Right kidney (tissue), 9 donors: ENCODE results near the gene PHETA1.

Experiments
- DNase-seq: peaks from one replicate; pipeline ENCODE4 v3.0.0-alpha.2; 2016
- long read RNA-seq, 8 donors: transcript quantifications; one replicate each; lab custom pipeline, GENCODE V29; 2026

The PHETA1 gene, protein sequence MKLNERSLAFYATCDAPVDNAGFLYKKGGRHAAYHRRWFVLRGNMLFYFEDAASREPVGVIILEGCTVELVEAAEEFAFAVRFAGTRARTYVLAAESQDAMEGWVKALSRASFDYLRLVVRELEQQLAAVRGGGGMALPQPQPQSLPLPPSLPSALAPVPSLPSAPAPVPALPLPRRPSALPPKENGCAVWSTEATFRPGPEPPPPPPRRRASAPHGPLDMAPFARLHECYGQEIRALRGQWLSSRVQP
- long read RNA-seq, donor 1 = 0 reads
- long read RNA-seq, donor 2 = 0 reads
- long read RNA-seq, donor 3 = 0 reads
- long read RNA-seq, donor 4 = 0 reads
- long read RNA-seq, donor 5 = 0 reads
- long read RNA-seq, donor 6, partial matches to known transcripts = 0 of 5 reads
- long read RNA-seq, donor 6, other reads (novel, unspliced or antisense) = 5 of 5 reads
- long read RNA-seq, donor 7 = 0 reads
- long read RNA-seq, donor 8 = 0 reads

DNA sequence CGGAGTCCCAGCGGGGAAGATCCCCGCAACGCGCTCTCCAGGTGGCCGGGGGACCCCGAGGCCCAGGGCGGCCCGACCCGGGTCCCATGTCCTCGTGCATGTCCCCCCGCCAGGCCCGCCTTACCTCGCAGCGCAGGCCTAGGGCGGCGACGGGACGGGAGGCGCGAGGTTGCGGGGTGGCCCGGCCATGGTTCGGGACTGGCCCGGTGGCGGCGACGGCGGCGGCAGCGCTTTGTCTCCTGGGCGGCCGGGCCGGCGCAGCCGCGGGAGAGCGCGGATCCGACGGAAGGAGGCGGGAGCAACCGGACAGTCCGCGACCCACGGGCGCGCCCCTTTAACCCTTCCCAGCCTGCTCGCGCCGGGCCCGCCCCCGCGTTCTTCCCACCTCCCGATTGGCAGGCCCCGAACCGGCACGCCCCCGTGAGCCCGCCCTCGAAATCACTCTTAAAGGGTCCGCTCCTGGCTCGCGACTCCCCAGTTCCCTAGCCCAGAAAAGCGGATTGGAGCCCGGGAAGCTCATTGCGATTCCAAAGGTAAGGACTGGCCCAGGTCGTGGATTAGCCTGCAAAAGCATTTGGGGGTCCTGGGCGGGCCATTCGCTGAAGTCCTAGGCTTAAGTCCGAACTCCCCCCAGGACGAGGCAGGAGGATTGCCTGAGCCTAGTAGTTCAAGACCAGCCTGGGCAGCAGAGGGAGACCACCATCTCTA, at the start of gene PHETA1:
Gene PHETA1, minus strand, starts transcription at position 308 of the 708 bp plus-strand sequence. CDS start 5,668 bp downstream, outside the sequence.
- peak; percentile 89 for DNase-seq

DNA sequence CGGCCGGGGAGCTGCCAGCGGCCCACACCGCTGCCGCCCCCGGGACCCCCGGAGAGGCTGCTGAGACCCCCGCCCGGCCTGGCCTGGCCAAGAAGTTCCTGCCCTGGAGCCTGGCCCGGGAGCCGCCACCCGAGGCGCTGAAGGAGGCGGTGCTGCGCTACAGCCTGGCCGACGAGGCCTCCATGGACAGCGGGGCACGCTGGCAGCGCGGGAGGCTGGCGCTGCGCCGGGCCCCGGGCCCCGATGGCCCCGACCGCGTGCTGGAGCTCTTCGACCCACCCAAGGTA, 49.6 kb upstream of the PHETA1 start:
- DNase-seq = no peak

DNA sequence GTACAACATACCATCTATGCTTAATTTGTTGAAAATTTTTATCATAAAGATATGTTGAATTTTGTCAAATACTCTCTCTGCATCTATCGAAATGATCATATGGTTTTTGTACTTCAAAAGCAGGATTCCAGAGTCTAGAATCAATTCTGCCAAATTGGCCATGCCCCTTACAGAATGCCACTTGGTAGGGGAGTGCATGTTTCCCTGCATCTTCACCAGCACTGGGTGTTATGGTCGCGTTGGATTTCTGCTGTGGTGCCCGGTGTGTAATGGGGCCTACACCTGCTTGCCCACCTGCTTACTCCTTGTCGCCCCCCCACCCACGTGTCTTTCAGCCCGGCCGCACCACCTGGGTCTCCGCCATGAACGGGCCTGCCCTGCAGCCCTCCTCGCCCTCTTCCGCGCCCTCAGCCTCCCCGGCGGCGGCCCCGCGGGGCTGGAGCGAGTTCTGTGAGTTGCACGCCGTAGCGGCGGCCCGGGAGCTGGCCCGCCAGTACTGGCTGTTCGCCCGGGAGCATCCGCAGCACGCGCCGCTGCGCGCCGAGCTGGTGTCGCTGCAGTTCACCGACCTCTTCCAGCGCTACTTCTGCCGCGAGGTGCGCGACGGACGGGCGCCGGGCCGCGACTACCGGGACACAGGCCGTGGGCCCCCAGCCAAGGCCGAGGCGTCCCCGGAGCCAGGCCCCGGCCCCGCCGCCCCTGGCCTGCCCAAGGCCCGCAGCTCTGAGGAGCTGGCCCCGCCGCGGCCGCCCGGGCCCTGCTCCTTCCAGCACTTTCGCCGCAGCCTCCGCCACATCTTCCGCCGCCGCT, 49.1 kb upstream of the PHETA1 start:
- no peak for DNase-seq

DNA sequence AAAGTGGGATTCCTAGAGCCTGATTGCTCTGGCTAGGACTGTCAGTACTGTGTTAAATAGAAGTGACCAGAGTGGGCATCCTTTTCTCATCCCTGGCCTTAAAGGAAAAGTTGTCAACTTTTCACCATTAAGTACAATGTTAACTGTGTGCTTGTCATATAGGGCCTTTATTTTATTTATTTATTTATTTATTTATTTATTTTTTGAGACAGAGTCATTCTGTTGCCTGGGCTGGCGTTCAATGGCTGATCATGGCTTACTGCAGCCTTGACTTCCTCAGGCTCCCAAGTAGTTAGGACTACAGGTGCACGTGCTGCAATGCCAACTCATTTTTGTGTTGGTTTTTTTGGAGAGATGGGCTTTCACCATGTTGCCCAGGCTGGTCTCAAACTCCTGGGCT, 48.4 kb upstream of the PHETA1 start:
- DNase-seq = no peak

DNA sequence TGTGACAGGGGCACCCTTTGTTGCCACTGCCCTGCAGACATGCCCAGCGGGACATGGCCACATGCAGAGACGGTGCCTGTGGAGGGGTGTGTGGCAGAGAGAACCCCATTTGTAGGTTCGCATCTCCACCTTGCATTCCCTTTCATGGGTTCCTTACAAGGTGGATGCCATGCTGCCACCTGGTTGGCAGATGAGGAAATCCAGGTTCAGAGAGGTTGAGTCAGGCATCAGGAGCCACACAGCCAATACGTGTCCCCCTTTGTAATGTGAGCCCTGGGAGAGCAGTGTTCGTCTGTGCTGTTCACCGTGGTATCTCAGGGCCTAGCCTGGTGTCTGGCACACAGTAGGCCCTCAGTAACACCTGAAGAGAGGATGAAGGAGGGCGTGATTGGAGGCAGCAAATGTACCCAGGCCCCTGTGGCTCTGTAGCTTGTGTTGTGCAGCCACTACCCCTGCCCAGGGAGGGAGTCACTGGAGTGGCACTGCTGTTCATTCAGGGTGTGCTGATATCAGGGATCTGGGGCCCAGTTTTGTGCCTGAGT, 45.9 kb upstream of the PHETA1 start:
- DNase-seq = no peak

DNA sequence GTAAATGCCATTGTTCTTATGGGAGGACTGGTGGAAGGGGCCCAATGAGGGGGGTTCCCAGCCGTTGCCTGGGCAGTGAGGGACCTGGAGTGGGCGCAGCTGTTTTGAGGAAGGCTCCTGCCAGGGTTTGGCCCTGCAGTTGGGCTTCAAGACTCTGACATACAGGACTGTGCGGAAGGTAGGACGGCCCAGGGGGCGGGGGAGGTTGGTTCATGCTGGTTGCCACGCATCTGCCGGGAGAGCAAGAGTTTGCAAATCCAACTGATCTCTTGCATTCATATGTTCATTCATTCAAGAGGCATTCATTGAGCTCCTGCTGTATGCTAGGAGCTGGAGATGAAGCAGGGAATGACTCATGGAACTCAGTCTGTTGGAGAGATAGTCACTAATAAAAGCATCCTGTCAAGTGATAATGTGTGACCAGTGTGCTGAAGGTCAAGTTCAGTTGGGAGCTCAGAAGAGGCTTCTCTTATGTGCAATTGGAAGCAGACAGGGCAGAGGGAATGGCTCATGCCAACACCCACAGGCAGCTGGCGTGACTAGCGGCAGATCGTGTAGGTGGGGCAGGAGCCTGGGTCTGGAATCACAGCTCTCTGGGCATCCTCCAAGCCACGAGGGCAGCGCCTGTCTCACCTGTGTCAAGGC, 44.7 kb upstream of the PHETA1 start:
- no peak for DNase-seq

DNA sequence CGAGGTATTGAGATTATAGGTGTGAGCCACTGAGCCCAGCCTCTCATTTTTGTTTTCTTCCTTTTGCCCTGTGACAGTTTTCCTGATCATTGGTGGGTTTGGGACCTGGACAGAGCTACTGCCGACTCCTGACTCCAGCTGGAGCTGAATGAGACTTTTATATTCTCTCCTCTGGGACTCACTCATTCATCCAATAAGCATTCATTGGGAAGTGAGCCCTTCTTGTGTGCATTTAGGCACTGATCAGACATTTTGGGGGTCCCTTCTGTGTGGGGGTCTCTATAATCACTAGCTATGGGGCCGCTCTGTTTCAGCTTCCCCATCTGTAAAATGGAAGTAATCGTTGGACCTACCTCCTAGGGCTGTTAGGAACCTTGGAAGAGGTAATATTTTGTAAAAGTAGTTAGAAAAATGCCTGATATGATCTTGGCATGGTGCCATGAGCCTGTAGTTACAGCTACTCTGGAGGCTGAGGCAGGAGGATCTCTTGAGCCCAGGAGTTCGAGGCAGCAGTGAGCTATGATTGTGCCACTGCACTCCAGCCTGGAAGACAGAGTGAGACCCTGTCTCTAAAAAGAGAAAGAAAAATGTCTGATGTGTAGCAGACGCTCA, 44.0 kb upstream of the PHETA1 start:
- DNase-seq = no peak

DNA sequence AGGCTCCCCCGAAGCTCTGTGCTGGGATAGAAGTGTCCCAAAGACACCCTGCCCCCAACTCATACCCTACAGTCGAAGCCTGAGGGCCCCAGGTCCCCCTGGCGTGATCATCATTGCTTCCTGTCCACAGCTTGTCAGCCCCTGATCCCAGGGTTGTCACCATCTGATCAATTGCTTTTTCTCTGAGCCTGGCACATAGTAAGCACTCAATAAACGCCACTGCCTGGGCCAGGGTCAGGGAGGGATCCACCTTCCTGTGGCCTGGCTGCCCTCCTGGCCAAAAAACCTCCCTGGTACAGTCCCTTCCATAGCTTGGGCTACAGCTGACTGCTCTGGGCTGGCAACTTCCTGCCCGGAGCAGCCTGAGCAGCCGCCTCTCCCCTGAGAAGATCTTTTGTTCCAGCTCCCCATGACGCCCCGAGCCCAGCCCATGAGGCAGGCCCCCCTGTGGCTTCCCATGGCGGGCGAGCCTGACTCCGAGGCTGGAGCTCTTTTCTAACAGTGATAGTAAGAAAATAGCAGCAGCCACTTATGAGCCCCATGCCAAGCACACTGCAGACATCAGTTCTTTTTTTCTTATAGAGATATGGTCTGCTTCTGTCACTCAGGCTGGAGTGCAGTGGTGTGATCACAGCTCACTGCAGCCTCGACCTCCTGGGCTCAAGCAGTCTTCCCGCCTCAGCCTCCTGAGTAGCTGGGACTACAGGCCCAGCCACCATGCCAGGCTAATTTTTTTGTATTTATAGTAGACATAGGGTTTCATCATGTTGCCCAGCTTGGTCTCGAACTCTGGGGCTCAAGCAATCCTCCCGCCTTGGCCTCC, 43.3 kb upstream of the PHETA1 start:
- DNase-seq = no peak

DNA sequence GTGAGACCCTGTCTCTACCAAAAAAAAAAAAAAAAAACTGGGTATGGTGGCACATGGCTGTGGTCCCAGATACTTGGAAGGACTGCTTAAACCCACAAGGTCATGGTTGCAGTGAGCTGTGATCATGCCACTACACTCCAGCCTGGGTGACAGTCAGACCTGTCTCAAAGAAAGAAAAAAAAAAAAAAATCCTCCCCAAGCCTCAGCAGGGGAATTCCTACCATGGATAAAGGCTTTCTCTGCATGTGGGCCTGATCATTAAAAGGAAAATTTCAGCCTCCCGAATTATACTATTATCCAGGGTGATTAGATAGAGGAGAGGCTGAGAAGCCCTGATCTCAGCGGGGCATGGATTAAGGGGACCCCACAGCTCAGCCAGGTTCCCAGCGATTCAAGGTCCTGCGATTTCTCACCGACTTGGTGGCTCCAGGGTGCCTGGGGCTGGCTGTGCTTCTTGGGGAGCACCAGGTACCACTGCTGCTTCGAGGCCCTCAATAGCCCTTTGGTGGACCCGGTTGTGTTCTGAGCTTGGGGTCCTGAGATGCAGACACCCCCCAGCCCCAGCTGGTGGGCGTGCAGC, 42.4 kb upstream of the PHETA1 start:
- no peak for DNase-seq

DNA sequence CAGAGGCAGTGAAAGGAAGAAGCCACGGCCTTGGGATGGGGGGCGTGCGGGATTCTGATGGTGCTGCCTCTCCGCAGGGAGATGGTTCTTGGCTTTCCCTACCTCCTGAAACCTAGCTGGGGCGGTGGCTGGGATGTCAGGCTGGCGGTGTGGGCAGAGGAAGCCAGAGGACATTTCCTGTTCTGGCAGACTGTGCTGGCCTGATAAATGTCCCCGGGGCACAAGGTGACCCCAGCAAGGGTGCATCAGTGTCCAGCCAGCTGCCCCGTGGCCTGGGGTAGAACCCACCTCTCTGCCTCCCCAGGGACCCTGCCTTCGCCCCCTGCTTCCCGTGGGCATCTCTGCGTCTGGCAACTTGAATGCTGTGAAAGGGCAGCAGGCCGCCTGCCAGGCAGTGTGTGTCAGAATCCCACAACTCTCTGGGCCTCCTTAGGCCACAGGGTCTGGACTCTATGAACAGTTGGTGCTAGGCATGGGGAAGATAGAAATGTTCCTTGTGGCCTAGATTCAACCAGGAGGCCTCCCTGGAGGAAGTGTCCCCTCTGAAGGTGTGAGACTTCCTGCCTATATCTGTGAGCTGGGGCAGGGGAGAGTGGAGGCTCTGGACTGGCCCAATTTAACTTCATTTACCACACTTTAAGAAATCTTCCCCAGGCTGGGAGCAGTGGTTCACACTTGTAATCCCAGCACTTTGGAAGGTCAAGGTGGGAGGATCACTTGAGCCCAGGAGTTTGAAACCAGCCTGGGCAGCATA, 41.7 kb upstream of the PHETA1 start:
- no peak for DNase-seq

DNA sequence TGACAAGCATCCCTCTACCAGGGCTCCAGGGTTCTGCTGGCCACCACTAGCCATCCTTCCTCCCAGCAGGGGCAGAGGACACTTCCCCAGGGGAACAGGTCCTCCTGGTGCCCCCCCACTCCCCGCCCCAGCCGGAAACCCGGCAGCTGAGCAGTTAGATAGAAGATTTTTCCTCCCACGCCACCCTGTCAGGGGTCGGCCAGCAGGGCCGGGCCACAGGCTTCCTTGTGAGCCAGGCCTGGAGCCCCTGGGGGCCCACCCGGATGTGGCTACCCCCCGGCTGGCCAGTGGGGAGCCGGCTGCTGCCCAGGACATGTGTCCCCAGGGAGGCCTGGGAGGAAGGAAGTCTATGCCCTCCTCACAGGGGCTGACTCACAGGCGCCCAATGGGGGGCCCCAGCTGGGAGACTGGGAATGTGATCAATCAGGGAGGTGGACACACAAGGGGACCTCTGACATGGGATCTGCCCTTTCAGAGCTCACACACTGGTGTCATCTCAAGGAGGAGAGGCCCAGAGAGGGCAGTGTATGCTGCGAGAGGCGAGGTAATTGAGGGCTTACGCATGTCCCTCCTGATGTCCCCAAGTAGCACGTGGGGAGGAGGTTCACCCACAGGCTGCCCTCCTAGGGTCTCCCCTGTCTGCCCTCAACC, 41.0 kb upstream of the PHETA1 start:
- peak; percentile 53 for DNase-seq

DNA sequence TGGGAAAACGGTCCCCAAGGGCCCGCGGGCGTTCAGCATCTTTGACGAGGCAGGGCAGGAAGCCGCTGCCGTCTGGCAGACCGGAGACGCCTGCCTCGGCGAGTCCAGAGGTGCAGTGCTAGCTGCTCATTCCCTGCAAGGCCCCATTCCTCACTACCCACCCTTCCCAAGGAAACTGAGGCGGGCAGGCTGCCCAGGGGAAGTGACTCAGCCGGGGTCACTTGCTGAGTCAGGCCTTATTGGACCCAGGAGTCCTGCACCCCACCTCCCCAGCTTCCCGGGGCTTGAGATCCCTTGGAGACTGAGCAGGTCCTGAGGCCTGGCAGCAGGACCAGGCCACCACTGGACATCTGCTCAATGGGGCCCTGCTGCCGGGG, 40.5 kb upstream of the PHETA1 start:
- DNase-seq = peak; percentile 45

DNA sequence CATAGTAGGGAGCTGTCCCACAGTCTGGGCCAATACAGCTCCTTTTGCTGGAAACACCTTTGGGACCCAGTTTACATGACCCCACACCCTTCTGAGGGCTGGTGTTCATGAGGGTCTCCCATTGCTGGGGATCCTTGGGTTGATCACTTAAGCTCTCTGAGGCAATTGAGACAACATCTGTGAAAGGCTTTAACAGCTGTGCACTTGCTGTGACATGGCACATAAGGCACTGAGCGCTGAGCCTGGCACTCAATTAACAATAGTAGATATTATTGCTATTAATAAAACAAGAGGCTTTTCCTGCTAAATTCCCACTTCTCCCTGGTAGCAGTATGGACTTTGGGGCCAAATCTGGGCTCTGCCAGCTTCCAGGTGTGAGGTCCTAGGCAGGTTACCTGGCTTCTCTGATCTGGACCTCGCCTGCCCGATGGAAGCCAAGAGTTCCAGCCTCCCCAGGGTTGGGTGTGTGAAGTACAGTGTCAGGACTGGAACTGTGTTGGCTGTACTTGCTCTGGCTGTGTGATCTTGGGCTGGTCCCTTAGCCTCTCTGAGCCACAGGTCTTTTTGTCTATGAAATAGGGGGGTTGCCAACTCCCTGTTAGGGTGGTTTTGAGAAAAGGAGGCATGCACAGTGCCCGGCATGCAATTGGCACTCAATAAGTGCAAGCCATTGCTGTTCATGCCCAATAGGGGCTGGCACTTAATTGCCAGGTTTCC, 39.9 kb upstream of the PHETA1 start:
- no peak for DNase-seq

DNA sequence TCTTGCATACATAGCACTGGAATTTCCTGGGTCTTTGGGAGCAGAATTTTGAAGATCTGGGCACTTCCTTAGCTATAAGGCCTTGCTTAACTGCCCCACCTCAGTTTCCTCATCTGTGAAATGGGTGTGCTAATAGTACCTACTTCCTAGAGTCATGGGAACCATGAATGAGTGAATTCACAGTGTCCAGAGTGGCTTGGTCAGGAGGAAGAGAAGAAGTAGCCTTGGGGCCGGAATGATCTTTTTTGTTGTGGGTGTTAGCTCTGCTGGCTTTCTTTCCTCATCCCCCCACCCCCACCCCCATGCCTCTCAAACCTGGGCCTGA, 39.2 kb upstream of the PHETA1 start:
- DNase-seq = no peak

DNA sequence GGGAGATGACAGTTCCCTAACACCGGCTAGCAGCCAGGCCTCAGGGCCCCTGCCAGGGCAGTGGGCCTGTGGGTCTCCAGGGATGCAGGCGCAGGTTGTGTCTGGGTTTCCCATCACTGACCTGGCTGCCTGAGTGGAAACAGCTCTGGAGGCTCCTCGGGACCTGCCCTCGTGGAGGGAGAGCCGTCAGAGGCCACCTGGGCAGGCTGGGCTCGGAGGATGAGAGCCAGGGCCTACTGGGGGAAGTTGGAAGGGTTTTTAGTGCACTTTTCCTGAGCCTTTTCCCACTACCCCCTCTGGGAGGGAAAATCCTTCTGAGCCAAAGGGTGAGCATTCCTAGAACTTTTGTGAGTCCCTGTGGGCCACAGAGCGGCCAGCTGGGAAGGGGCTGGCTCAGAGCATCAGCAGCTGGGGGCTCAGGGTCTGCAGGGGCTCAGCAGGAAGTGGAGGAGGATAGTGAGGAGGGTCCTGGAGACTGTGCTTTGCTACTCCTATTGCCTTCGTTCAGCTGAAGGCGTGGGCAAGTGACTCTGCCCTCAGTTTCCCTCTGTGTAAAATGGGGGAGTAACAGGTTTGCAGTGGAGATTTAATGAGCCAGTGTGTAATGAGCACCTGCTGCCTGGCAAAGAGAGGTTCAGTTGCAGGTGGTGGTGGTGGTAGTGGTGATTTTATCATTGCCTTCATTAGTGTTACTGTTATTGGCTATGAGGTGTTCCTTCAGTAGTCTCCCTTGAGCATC, 38.7 kb upstream of the PHETA1 start:
- no peak for DNase-seq

DNA sequence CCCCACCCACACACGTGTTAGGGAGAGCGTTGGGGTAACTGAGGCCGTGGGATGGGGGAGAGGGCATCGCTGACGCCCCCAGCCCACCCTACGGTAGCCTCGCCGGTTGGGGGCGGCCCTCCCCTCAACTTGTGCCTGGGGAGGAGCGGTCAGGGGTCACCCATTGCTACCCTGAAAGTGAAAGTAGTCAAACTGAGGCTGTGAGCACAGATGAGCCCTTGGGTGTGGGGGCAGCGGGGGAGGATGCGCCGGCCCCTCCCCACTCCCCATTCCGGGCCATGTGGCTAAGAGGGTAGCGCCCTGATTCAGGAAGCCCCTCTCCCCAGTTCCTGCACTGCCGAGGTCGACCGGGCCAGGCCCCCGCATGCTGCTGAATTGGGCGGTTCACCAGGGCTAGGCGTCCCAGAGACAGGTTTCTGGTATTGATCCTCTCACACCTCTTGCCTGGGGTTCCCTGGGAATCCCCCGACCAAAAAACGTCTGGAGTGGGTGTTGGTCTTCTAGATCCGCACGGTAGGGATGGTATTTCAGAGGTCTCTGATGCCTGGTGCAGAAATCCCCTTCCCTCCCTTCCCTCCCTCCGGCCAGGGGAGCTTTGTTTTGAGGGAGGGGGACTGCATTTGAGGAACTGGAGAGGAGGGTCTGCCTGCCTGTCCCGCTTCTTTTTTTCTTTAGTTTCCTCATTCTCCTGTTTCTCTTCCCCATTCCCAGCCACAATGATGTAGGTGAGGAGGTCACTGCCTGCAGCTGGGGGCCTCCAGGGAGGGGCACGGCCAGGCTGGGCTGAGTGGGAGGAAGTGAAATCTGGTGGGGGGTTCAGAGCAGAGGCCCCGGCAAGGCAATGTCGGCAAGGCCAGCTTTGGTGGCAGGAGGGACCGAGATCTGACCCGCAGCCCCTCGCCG, 37.8 kb upstream of the PHETA1 start:
- peak; percentile 42 for DNase-seq
